ENCODE results near the gene TPSB2. TPM values are rescaled to one million over a fixed set of nuclear protein-coding genes. Genes with fewer than 3 reads are reported as not detected.

TPSB2 gene
- total and polyA plus RNA-seq, 4 donors: 0.46 to 154 (median 52.2) TPM

DNA sequence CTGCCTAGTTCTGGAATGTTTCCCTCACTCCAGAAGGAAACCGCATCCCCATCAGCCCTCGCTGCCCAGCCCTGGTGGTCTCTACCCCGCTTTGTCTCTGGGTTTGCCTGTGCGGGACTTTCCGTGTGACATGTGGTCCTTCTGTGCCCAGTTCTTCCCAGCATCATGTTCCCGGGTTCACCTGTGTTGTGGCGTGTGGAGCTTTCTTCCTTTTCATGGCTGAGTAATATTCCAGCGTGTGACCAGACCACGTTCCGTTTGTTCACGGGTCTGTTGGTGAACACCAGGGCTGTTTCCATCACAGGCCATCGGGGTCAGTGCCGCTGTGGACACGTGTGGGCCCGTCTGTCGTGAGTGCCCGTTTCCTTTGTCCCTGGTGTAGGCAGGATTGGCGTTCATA, 45.0 kb downstream of the TPSB2 start:
- TF ChIP-seq, protein P1, sequence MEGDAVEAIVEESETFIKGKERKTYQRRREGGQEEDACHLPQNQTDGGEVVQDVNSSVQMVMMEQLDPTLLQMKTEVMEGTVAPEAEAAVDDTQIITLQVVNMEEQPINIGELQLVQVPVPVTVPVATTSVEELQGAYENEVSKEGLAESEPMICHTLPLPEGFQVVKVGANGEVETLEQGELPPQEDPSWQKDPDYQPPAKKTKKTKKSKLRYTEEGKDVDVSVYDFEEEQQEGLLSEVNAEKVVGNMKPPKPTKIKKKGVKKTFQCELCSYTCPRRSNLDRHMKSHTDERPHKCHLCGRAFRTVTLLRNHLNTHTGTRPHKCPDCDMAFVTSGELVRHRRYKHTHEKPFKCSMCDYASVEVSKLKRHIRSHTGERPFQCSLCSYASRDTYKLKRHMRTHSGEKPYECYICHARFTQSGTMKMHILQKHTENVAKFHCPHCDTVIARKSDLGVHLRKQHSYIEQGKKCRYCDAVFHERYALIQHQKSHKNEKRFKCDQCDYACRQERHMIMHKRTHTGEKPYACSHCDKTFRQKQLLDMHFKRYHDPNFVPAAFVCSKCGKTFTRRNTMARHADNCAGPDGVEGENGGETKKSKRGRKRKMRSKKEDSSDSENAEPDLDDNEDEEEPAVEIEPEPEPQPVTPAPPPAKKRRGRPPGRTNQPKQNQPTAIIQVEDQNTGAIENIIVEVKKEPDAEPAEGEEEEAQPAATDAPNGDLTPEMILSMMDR (IDR thresholded peaks at IDR 0.05; ENCODE audit: control extremely low read depth, extremely low read depth): no peak
- Histone ChIP-seq H3K4me1 (ENCODE audit: control insufficient read depth in 5 of 5, insufficient read depth in 5 of 5, low read length in 5 of 5) (peaks cover 0 to 23% (median 9%) of the 10 kb centered on the region in 5 donors), H3K9ac (ENCODE audit: insufficient read depth in 1 of 2, low read length in 2 of 2) (no peak overlapping the region), H3K27ac (ENCODE audit: low read depth in 1 of 2, low read length in 1 of 2) (no peak overlapping the region), H3K36me3 (ENCODE audit: control insufficient read depth in 4 of 4, insufficient read depth in 4 of 4, low read length in 4 of 4) (no peaks in the 10 kb centered on the region), H3K27me3 (ENCODE audit: control insufficient read depth in 3 of 3, insufficient read depth in 3 of 3, low read length in 2 of 3) (no peaks in the 10 kb centered on the region), H3K9me3 (ENCODE audit: control insufficient read depth in 4 of 4, insufficient read depth in 3 of 4, low read length in 3 of 4) (no peaks in the 10 kb centered on the region), H3K4me3 (no peak overlapping the region)
- ATAC-seq (ENCODE audit: insufficient read depth, low FRiP score) (no peak), DNase-seq (no peak)
- WGBS, 2 donors: 97% methylated on average over 18 of the region's 18 CpGs

DNA sequence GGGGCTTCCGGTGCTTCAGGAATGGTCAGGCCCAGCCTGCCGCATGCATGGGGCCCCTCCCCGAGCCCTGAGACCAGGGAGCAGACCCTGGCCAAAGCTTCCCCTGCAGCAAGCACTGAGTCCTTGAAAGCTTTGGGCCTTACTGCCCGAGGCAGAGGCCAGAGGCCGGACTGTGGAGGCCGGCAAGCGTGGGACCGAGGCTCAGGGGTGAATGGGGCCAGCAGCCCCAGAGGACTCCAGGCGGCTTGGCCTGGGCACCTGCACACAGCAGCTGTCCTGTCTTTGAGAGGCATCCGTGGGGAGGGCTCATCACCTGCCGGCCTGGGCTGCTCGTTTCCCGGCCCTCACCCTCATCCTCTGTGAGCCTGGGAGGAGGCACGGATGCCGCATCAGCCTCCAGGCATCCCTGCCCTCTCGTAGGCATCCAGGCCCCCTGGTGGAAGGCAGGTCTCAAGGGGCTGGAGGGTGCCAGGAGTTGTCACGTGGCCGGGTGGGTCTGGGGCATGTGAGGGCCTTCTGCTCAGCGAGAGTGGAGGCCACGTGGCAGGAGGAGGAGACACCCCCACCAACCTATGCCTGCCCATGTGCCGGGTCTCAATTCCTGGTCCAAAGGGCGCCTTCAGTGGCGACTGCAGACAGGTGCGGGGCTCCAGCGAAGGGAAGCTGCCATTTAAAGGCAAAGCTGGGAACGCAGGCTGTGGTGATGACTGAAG, 45.7 kb downstream of the TPSB2 start:
- Histone ChIP-seq H3K36me3 (ENCODE audit: control insufficient read depth in 4 of 4, insufficient read depth in 4 of 4, low read length in 4 of 4) (no peaks in the 10 kb centered on the region), H3K9ac (ENCODE audit: insufficient read depth in 1 of 2, low read length in 2 of 2) (no peak overlapping the region), H3K27ac (ENCODE audit: low read depth in 1 of 2, low read length in 1 of 2) (no peak overlapping the region), H3K4me1 (ENCODE audit: control insufficient read depth in 5 of 5, insufficient read depth in 5 of 5, low read length in 5 of 5) (peaks cover 0 to 23% (median 9%) of the 10 kb centered on the region in 5 donors), H3K27me3 (ENCODE audit: control insufficient read depth in 3 of 3, insufficient read depth in 3 of 3, low read length in 2 of 3) (no peaks in the 10 kb centered on the region), H3K9me3 (ENCODE audit: control insufficient read depth in 4 of 4, insufficient read depth in 3 of 4, low read length in 3 of 4) (no peaks in the 10 kb centered on the region), H3K4me3 (no peak overlapping the region)
- DNase-seq (no peak), ATAC-seq (ENCODE audit: insufficient read depth, low FRiP score) (no peak)
- WGBS, 2 donors: 85 to 87% methylated on average over 25 to 26 of the region's 26 CpGs
- TF ChIP-seq, protein P1 (IDR thresholded peaks at IDR 0.05; ENCODE audit: control extremely low read depth, extremely low read depth): no peak

DNA sequence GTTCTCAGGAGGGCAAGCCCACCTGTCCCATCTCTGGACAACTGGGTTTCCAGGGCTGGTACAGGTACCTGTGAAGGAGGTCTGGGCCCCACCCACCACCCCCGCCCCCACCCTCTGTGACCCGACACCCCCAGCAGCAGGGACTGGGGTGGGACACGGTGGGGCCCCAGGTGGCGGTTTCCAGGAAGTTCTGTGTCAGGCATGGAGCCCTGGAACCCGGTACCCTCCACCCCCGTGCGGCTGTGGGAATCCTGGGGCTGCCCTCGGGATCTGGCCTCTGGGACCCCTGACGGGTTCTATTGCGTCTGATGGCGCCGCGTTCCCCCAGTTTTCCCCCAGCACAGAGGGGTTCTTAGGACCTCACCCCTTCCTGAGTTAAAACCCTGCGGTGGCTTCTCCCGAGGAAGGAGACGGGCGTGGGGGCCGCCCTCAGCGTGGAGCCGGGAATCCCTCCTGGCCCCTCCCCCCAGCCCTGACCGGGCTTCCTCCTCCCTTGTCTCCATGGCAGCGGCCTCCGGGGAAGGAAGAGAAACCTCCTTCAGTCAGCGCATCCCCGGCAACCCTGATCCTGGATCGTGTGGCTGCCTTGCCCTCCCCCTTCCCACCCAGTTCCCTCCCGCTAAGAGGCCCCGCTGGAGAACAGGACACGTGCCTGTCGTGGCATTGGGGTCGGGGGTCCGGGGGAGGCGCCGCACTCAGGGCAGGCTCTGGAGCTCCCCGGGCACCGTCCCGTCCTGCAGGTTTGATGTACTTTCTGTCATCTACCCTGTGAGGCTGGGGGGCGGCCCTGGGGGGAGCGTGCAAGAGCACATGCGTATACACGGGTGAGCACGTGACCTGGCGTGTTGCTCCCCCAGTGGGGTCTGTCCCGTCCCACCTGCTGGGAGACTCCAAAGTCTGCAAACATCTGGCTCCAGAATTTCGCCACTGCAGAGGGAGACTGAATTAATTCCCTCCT, 46.8 kb downstream of the TPSB2 start:
- Histone ChIP-seq H3K4me1 (ENCODE audit: control insufficient read depth in 5 of 5, insufficient read depth in 5 of 5, low read length in 5 of 5) (peaks cover 0 to 23% (median 9%) of the 10 kb centered on the region in 5 donors), H3K9ac (ENCODE audit: insufficient read depth in 1 of 2, low read length in 2 of 2) (no peak overlapping the region), H3K27me3 (ENCODE audit: control insufficient read depth in 3 of 3, insufficient read depth in 3 of 3, low read length in 2 of 3) (no peaks in the 10 kb centered on the region), H3K4me3 (no peak overlapping the region), H3K27ac (ENCODE audit: low read depth in 1 of 2, low read length in 1 of 2) (no peak overlapping the region), H3K9me3 (ENCODE audit: control insufficient read depth in 4 of 4, insufficient read depth in 3 of 4, low read length in 3 of 4) (no peaks in the 10 kb centered on the region), H3K36me3 (ENCODE audit: control insufficient read depth in 4 of 4, insufficient read depth in 4 of 4, low read length in 4 of 4) (no peaks in the 10 kb centered on the region)
- no peak for ATAC-seq (ENCODE audit: insufficient read depth, low FRiP score)
- DNase-seq: peak; percentile 40 to 62 (median 43)
- WGBS, 2 donors: 49 to 52% methylated on average over 43 to 45 of the region's 45 CpGs
- TF ChIP-seq, protein P1 (IDR thresholded peaks at IDR 0.05; ENCODE audit: control extremely low read depth, extremely low read depth): no peak

Measured in lung (tissue), 12 donors.